SU-DHL-6 (cell line): ENCODE results near the gene HS6ST2.

Experiments
- EZH2phosphoT487 ChIP-seq: fragments of 200-600 bp; sonication (generic), shearing (Covaris generic); conservative IDR thresholded peaks from 2 replicates; pipeline ENCODE4 v1.6.1; 2018; ENCODE audit warnings: mild to moderate bottlenecking, antibody characterized with exemption, low read length, moderate library complexity, mixed read lengths
- TF ChIP-seq, protein P1 (sequence below): fragments of 200-600 bp; sonication (generic); IDR thresholded peaks from one replicate; pipeline ENCODE4 v1.5.1; 2017; ENCODE audit warnings: antibody characterized with exemption, mild to moderate bottlenecking, low read length, moderate library complexity; ENCODE audit not compliant: insufficient read depth, poor library complexity, severe bottlenecking

DNA sequence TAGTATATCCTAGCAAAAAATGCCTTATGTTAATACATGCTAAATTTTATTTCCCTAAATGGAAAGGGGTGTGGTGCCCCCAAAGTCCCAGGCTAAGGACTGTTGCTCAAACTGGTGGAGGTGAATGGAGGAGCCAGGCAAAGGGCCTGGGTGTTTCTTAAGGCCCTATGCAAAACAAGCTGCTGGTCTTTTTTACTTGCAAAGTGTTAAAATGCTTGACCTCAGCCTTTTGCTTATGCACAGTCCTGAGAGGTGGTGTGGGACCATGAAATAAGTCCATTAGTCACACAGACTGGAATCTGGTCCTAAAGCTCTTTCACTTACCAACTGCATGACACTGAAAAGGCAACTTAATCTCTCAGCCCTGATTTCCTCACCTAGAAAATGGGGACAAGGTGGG is 246.1 kb downstream of the HS6ST2 start:
- TF ChIP-seq, protein P1, sequence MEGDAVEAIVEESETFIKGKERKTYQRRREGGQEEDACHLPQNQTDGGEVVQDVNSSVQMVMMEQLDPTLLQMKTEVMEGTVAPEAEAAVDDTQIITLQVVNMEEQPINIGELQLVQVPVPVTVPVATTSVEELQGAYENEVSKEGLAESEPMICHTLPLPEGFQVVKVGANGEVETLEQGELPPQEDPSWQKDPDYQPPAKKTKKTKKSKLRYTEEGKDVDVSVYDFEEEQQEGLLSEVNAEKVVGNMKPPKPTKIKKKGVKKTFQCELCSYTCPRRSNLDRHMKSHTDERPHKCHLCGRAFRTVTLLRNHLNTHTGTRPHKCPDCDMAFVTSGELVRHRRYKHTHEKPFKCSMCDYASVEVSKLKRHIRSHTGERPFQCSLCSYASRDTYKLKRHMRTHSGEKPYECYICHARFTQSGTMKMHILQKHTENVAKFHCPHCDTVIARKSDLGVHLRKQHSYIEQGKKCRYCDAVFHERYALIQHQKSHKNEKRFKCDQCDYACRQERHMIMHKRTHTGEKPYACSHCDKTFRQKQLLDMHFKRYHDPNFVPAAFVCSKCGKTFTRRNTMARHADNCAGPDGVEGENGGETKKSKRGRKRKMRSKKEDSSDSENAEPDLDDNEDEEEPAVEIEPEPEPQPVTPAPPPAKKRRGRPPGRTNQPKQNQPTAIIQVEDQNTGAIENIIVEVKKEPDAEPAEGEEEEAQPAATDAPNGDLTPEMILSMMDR: no peak
- TF ChIP-seq EZH2phosphoT487: no peak
